ENCODE measurements around the gene ZNF124.

DNA sequence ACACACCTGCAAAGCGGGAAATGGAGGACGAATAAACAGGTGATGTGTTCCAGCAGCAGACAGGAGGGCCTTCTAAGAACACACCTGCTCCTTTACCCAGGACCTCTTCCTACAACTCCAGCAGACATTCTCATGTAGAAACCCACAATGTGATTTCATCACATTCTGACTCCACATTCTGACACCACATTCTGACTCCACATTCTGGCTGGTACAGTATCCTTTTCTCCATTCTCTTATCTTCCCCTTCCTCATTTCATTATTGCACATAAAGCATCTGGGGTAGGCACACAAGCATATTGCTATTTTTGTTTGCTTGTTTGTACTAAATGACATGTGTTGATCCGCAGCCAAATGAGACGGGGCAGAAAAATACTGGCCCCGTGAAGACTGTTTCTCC, 3.6 kb upstream of the ZNF124 start:
- TF ChIP-seq SP1 (IDR thresholded peaks at IDR 0.05) (no peak), RAD21 (IDR thresholded peaks at IDR 0.05) (no peak), YY1 (IDR thresholded peaks at IDR 0.05) (no peak), TAF1 (conservative IDR thresholded peaks at IDR 0.05) (no peak), RXRA (IDR thresholded peaks at IDR 0.05) (no peak), HNF4A (conservative IDR thresholded peaks at IDR 0.05) (no peak), NR2F2 (IDR thresholded peaks at IDR 0.05) (no peak)
- TF ChIP-seq, protein P1, sequence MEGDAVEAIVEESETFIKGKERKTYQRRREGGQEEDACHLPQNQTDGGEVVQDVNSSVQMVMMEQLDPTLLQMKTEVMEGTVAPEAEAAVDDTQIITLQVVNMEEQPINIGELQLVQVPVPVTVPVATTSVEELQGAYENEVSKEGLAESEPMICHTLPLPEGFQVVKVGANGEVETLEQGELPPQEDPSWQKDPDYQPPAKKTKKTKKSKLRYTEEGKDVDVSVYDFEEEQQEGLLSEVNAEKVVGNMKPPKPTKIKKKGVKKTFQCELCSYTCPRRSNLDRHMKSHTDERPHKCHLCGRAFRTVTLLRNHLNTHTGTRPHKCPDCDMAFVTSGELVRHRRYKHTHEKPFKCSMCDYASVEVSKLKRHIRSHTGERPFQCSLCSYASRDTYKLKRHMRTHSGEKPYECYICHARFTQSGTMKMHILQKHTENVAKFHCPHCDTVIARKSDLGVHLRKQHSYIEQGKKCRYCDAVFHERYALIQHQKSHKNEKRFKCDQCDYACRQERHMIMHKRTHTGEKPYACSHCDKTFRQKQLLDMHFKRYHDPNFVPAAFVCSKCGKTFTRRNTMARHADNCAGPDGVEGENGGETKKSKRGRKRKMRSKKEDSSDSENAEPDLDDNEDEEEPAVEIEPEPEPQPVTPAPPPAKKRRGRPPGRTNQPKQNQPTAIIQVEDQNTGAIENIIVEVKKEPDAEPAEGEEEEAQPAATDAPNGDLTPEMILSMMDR (IDR thresholded peaks at IDR 0.05; ENCODE audit: low read depth, low read length, missing input control): no peak
- TF ChIP-seq, protein P2, sequence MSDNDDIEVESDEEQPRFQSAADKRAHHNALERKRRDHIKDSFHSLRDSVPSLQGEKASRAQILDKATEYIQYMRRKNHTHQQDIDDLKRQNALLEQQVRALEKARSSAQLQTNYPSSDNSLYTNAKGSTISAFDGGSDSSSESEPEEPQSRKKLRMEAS (IDR thresholded peaks at IDR 0.05): no peak
- TF ChIP-seq, protein P3, sequence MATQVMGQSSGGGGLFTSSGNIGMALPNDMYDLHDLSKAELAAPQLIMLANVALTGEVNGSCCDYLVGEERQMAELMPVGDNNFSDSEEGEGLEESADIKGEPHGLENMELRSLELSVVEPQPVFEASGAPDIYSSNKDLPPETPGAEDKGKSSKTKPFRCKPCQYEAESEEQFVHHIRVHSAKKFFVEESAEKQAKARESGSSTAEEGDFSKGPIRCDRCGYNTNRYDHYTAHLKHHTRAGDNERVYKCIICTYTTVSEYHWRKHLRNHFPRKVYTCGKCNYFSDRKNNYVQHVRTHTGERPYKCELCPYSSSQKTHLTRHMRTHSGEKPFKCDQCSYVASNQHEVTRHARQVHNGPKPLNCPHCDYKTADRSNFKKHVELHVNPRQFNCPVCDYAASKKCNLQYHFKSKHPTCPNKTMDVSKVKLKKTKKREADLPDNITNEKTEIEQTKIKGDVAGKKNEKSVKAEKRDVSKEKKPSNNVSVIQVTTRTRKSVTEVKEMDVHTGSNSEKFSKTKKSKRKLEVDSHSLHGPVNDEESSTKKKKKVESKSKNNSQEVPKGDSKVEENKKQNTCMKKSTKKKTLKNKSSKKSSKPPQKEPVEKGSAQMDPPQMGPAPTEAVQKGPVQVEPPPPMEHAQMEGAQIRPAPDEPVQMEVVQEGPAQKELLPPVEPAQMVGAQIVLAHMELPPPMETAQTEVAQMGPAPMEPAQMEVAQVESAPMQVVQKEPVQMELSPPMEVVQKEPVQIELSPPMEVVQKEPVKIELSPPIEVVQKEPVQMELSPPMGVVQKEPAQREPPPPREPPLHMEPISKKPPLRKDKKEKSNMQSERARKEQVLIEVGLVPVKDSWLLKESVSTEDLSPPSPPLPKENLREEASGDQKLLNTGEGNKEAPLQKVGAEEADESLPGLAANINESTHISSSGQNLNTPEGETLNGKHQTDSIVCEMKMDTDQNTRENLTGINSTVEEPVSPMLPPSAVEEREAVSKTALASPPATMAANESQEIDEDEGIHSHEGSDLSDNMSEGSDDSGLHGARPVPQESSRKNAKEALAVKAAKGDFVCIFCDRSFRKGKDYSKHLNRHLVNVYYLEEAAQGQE (IDR thresholded peaks at IDR 0.05): no peak
- TF ChIP-seq, protein P4, sequence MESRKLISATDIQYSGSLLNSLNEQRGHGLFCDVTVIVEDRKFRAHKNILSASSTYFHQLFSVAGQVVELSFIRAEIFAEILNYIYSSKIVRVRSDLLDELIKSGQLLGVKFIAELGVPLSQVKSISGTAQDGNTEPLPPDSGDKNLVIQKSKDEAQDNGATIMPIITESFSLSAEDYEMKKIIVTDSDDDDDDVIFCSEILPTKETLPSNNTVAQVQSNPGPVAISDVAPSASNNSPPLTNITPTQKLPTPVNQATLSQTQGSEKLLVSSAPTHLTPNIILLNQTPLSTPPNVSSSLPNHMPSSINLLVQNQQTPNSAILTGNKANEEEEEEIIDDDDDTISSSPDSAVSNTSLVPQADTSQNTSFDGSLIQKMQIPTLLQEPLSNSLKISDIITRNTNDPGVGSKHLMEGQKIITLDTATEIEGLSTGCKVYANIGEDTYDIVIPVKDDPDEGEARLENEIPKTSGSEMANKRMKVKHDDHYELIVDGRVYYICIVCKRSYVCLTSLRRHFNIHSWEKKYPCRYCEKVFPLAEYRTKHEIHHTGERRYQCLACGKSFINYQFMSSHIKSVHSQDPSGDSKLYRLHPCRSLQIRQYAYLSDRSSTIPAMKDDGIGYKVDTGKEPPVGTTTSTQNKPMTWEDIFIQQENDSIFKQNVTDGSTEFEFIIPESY (IDR thresholded peaks at IDR 0.05): no peak
- TF ChIP-seq, protein P5, sequence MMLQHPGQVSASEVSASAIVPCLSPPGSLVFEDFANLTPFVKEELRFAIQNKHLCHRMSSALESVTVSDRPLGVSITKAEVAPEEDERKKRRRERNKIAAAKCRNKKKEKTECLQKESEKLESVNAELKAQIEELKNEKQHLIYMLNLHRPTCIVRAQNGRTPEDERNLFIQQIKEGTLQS (IDR thresholded peaks at IDR 0.05): no peak

Measured in liver (tissue), 3 donors.